K562 (cell line): ENCODE measurements around the gene STAMBPL1. TPM values are rescaled to one million over a fixed set of nuclear protein-coding genes. Genes with fewer than 3 reads are reported as not detected.

Experiments
- ARID3B ChIP-seq: fragments of 250-450 bp; sonication (Bioruptor Pico); IDR thresholded peaks from 2 replicates; pipeline ENCODE4 v1.4.0; 2020; ENCODE audit warnings: borderline replicate concordance
- ATF6 ChIP-seq: sonication (generic); formaldehyde crosslinking; IDR thresholded peaks from 2 replicates; pipeline ENCODE4 v1.4.0; 2020; ENCODE audit warnings: mild to moderate bottlenecking, missing genetic modification reagents
- CHAMP1 ChIP-seq: fragments of 450-650 bp; IDR thresholded peaks from 2 replicates; pipeline ENCODE4 v1.6.1; 2016; ENCODE audit warnings: mild to moderate bottlenecking
- NBN ChIP-seq: fragments of 450-650 bp; IDR thresholded peaks from 2 replicates; pipeline ENCODE4 v1.6.1; 2016; ENCODE audit warnings: low read depth, mild to moderate bottlenecking
- NFIC ChIP-seq: fragments of 450-650 bp; IDR thresholded peaks from 2 replicates; pipeline ENCODE4 v1.6.1; 2017; ENCODE audit warnings: mild to moderate bottlenecking, inconsistent platforms
- polyA plus RNA-seq, 8 experiments: library from polyadenylated mRNA; depleted of rRNA in 4 of 8; stranded (reverse) in 5 of 8; unstranded in 3 of 8; fragments of >200 nt; fragmentation: Nextera tagmentation in 2 of 8; fragmentation: Illumina TruSeq in 1 of 8; extraction: Ambion mirVana in 2 of 8; extraction: Trizol in 1 of 8; gene quantifications; 2 replicates each; pipeline versions ENCODE4 v1.2.1 to v1.2.3, GENCODE V29; 2011 to 2014; ENCODE audit warnings: inconsistent platforms in 1 of 8, missing spikeins in 1 of 8
- total RNA-seq, 7 experiments: library from RNA; depleted of rRNA in 6 of 7; stranded (reverse); fragments of >200 nt in 6 of 7; fragmentation: Illumina TruSeq in 2 of 7; extraction: Trizol in 2 of 7; gene quantifications; 2 replicates each; pipeline versions ENCODE4 v1.2.1 to v1.2.3, GENCODE V29; 2011 to 2021; ENCODE audit warnings: low replicate concordance in 1 of 7

STAMBPL1 gene
- total and polyA plus RNA-seq, 9 of the 15 experiments (the other 6 are each of a cell fraction or from before 2014, with no cell fraction given) = 0.09 TPM; not detected in 8

- TF ChIP-seq CHAMP1 (no peak), ARID3B (CRISPR knock-in tag) (no peak), ATF6 (no peak), NFIC (no peak), NBN (no peak)
- TF ChIP-seq, all 486 proteins: peak for 0
These were observed 38.5 kb upstream of the STAMBPL1 start (continued) for GRCh38 chr10:88841316-88842111.
